HEK293 (cell line): ENCODE results near the gene ARHGAP32.

Experiments used
- CTCF ChIA-PET: fragments of 350-600 bp; formaldehyde crosslinking; extraction: SDS; loops from one replicate; lab custom pipeline; 2021; ENCODE audit warnings: antibody characterized with exemption; lab: Yijun Ruan, JAX
- POLR2A ChIA-PET: fragments of 300-600 bp; formaldehyde crosslinking; extraction: SDS; loops from one replicate; lab custom pipeline; 2020; ENCODE audit warnings: antibody characterized with exemption, inconsistent platforms; lab: Yijun Ruan, JAX
- H3K27ac ChIP-seq: fragments of 200-500 bp; sonication (Bioruptor generic); 2 replicates; pipeline ENCODE4 v1.5.1; 2014; ENCODE audit warnings: low read depth, low read length, control low read depth, inconsistent platforms; ENCODE audit errors: extremely low read depth
- H3K36me3 ChIP-seq, 2 experiments: fragments of 200-500 bp in 1 of 2; sonication (Bioruptor generic) in 1 of 2; 1 replicate in 1 of 2; 2 replicates in 1 of 2; pipeline ENCODE4 v1.5.1; 2014 to 2017; ENCODE audit warnings: inconsistent platforms in 2 of 2, low read length in 2 of 2; ENCODE audit not compliant: control insufficient read depth in 2 of 2, insufficient read depth in 1 of 2
- H3K4me1 ChIP-seq: fragments of 200-500 bp; sonication (Bioruptor generic); 2 replicates; pipeline ENCODE4 v1.5.1; 2014; ENCODE audit warnings: mild to moderate bottlenecking, low read length, inconsistent platforms; ENCODE audit not compliant: control insufficient read depth, insufficient read depth
- H3K4me3 ChIP-seq: 2 replicates; pipeline ENCODE4 v1.5.1; 2011; ENCODE audit warnings: low read depth, mild to moderate bottlenecking, control low read depth, low read length, moderate library complexity
- H3K9me3 ChIP-seq: fragments of 200-500 bp; sonication (Bioruptor generic); 2 replicates; pipeline ENCODE4 v1.5.1; 2014; ENCODE audit warnings: low read depth, low read length, inconsistent platforms; ENCODE audit not compliant: control insufficient read depth, insufficient read depth
- ATF2 ChIP-seq: fragments of 450-650 bp; formaldehyde crosslinking; IDR thresholded peaks from 2 replicates; pipeline ENCODE4 v1.5.1; 2016; ENCODE audit warnings: missing biosample characterization, missing genetic modification characterization, low read depth
- CTCF ChIP-seq: fragments of 450-650 bp; formaldehyde crosslinking; IDR thresholded peaks from 2 replicates; pipeline ENCODE4 v1.5.1; 2016; ENCODE audit warnings: missing biosample characterization, missing genetic modification characterization
- GLIS2 ChIP-seq: fragments of 450-650 bp; formaldehyde crosslinking; IDR thresholded peaks from 2 replicates; pipeline ENCODE4 v1.5.1; 2016; ENCODE audit warnings: missing biosample characterization, missing genetic modification characterization
- PBX3 ChIP-seq: sonication (generic); formaldehyde crosslinking; IDR thresholded peaks from 2 replicates; pipeline ENCODE4 v1.8.1; 2022; ENCODE audit warnings: mild to moderate bottlenecking, moderate library complexity, missing genetic modification reagents
- SCRT1 ChIP-seq: fragments of 450-650 bp; formaldehyde crosslinking; IDR thresholded peaks from 2 replicates; pipeline ENCODE4 v1.5.1; 2016; ENCODE audit warnings: missing biosample characterization, missing genetic modification characterization, borderline replicate concordance
- TCF7L2 ChIP-seq: IDR thresholded peaks from 2 replicates; pipeline ENCODE4 v1.6.1; 2011; ENCODE audit warnings: low read depth, mild to moderate bottlenecking, inconsistent platforms, low read length, moderate library complexity, borderline replicate concordance
- ZBTB21 ChIP-seq: fragments of 450-650 bp; formaldehyde crosslinking; IDR thresholded peaks from 2 replicates; pipeline ENCODE4 v1.5.1; 2017; ENCODE audit warnings: missing biosample characterization, missing genetic modification characterization
- ZBTB26 ChIP-seq: fragments of 450-650 bp; formaldehyde crosslinking; optimal IDR thresholded peaks from 2 replicates; pipeline ENCODE3; 2016; ENCODE audit warnings: missing biosample characterization, mild to moderate bottlenecking, missing genetic modification characterization
- ZNF114 ChIP-seq: fragments of 450-650 bp; formaldehyde crosslinking; IDR thresholded peaks from 2 replicates; pipeline ENCODE4 v1.5.0; 2017; ENCODE audit warnings: missing biosample characterization, missing genetic modification characterization
- ZNF155 ChIP-seq: fragments of 450-650 bp; formaldehyde crosslinking; IDR thresholded peaks from 2 replicates; pipeline ENCODE4 v1.5.1; 2016; ENCODE audit warnings: missing biosample characterization, missing genetic modification characterization
- ZNF175 ChIP-seq: fragments of 450-650 bp; formaldehyde crosslinking; IDR thresholded peaks from 2 replicates; pipeline ENCODE4 v1.5.1; 2016; ENCODE audit warnings: missing biosample characterization, missing genetic modification characterization
- ZNF248 ChIP-seq: fragments of 450-650 bp; formaldehyde crosslinking; IDR thresholded peaks from 2 replicates; pipeline ENCODE4 v1.5.1; 2017; ENCODE audit warnings: missing biosample characterization, missing genetic modification characterization
- ZNF302 ChIP-seq: fragments of 450-650 bp; formaldehyde crosslinking; IDR thresholded peaks from 2 replicates; pipeline ENCODE4 v1.5.1; 2016; ENCODE audit warnings: missing biosample characterization, missing genetic modification characterization, low read depth
- ZNF362 ChIP-seq: fragments of 450-650 bp; formaldehyde crosslinking; IDR thresholded peaks from 2 replicates; pipeline ENCODE4 v1.5.1; 2016; ENCODE audit warnings: missing biosample characterization, missing genetic modification characterization
- ZNF416 ChIP-seq: fragments of 450-650 bp; formaldehyde crosslinking; IDR thresholded peaks from 2 replicates; pipeline ENCODE4 v1.5.1; 2016; ENCODE audit warnings: missing biosample characterization, missing genetic modification characterization
- ZNF449 ChIP-seq: fragments of 450-650 bp; formaldehyde crosslinking; IDR thresholded peaks from 2 replicates; pipeline ENCODE4 v1.5.1; 2017; ENCODE audit warnings: missing biosample characterization, mild to moderate bottlenecking, missing genetic modification characterization, moderate library complexity
- ZNF473 ChIP-seq: fragments of 450-650 bp; formaldehyde crosslinking; IDR thresholded peaks from 2 replicates; pipeline ENCODE4 v1.5.1; 2017; ENCODE audit warnings: missing biosample characterization, missing genetic modification characterization
- ZNF530 ChIP-seq: fragments of 450-650 bp; formaldehyde crosslinking; IDR thresholded peaks from 2 replicates; pipeline ENCODE4 v1.5.1; 2016; ENCODE audit warnings: low read depth, missing biosample characterization, missing genetic modification characterization
- ZNF621 ChIP-seq: fragments of 450-650 bp; formaldehyde crosslinking; IDR thresholded peaks from 2 replicates; pipeline ENCODE4 v1.5.1; 2017; ENCODE audit warnings: missing biosample characterization, missing genetic modification characterization
- ZNF623 ChIP-seq: fragments of 450-650 bp; formaldehyde crosslinking; IDR thresholded peaks from 2 replicates; pipeline ENCODE4 v1.5.1; 2016; ENCODE audit warnings: missing biosample characterization, missing genetic modification characterization
- ZNF629 ChIP-seq: fragments of 450-650 bp; formaldehyde crosslinking; IDR thresholded peaks from 2 replicates; pipeline ENCODE4 v1.5.1; 2017; ENCODE audit warnings: missing biosample characterization, missing genetic modification characterization
- ZNF677 ChIP-seq: fragments of 450-650 bp; IDR thresholded peaks from 2 replicates; pipeline ENCODE4 v1.5.0; 2018; ENCODE audit warnings: missing biosample characterization, mild to moderate bottlenecking, missing genetic modification characterization, moderate library complexity
- ZNF692 ChIP-seq: fragments of 450-650 bp; formaldehyde crosslinking; IDR thresholded peaks from 2 replicates; pipeline ENCODE4 v1.5.1; 2016; ENCODE audit warnings: missing biosample characterization, missing genetic modification characterization

Gene ARHGAP32

GRCh38 chr11:128961645-128962044, 230.5 kb downstream of the ARHGAP32 start (continued):
- TF ChIP-seq ZNF629 (tag by site-specific recombination) (no peak), ZNF416 (tag by site-specific recombination) (no peak), ZNF621 (tag by site-specific recombination) (no peak), TCF7L2 (no peak), ZNF623 (no peak), ZNF473 (tag by site-specific recombination) (no peak), ZNF677 (tag by site-specific recombination) (no peak), ZNF302 (tag by site-specific recombination) (no peak), ZNF175 (tag by site-specific recombination) (no peak), ZNF449 (tag by site-specific recombination) (no peak)
- TF ChIP-seq, all 188 proteins: peak for 0

GRCh38 chr11:128957202-128957482, 235.0 kb downstream of the ARHGAP32 start:
- Histone ChIP-seq H3K4me3 (no peak overlapping the region), H3K4me1 (no peaks in the 10 kb centered on the region), H3K27ac (no peak overlapping the region), H3K9me3 (no peaks in the 10 kb centered on the region), H3K36me3 (no peaks in the 10 kb centered on the region)
- TF ChIP-seq ZNF248 (no peak), ATF2 (no peak), ZNF155 (tag by site-specific recombination) (no peak), ZNF530 (tag by site-specific recombination) (no peak), ZNF114 (tag by site-specific recombination) (no peak)
- CTCF ChIA-PET = interaction anchor here (0.6 to 18.1 kb wide), 22 partner anchors 10 to 835 kb away, joined by 3 to 556 read pairs (median 5); partner anchors contain the start of gene KCNJ5
- POLR2A ChIA-PET = interaction anchor here (1.9 kb wide), 1 partner anchor 72 kb away, joined by 14 read pairs; no protein-coding TSS in a partner anchor

GRCh38 chr11:128956401-128957201, 235.5 kb downstream of the ARHGAP32 start:
- Histone ChIP-seq H3K36me3 (no peaks in the 10 kb centered on the region), H3K4me3 (no peak overlapping the region), H3K27ac (no peak overlapping the region), H3K9me3 (no peaks in the 10 kb centered on the region), H3K4me1 (no peaks in the 10 kb centered on the region)
- POLR2A ChIA-PET = interaction anchor here (1.9 kb wide), 1 partner anchor 71 kb away, joined by 14 read pairs; no protein-coding TSS in a partner anchor
- CTCF ChIA-PET = interaction anchor here (0.5 to 18.1 kb wide), 37 partner anchors 9 to 836 kb away, joined by 3 to 556 read pairs (median 4); partner anchors contain the start of gene KCNJ5
- TF ChIP-seq ZNF362 (tag by site-specific recombination) (peak; percentile 97), PBX3 (CRISPR knock-in tag) (no peak), GLIS2 (no peak), SCRT1 (tag by site-specific recombination) (peak; percentile 76; the same call in 1 of the 2 replicates), ZBTB21 (no peak), ZBTB26 (tag by site-specific recombination) (no peak), CTCF (tag by site-specific recombination) (peak; percentile 52; the same call in 1 of the 2 replicates), ZNF629 (tag by site-specific recombination) (no peak), ZNF692 (tag by site-specific recombination) (no peak)
